ENCODE results near the gene PSMD1. TPM values are rescaled to one million over a fixed set of nuclear protein-coding genes. Genes with fewer than 3 reads are reported as not detected.
A peak's percentile ranks its signal among the peaks of the same experiment; 100 is the strongest.

Gene PSMD1
- total RNA-seq, 1 donor from 2014 or later, result 59.0 TPM

DNA sequence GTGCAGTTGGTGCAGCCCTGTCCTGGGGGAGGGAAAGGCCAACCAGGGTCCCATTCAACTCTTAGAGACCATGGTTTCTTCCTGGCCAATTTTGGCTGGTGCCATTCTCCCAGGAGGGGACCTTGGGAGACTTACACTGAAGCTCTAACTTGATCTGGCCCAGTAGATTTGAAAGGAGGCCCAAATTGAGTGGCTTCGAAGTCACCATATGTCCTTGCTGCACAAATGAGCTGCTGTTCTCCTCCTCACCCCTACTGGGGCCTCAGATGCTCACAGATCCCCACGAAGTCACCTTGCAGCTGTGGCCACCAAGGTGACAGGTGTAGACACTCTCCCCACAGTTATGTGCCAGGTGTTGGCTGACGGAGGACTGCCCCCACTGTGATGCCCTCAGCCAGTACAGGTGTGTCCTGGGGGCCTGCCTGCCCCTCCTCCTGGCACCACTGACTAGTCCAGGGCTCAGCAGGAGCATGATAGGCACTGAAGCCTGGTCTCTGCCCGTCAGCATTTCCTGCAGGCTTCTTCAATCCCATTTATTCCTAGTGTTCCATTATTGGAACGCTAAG, 24.0 kb upstream of the PSMD1 start:
- Histone ChIP-seq H3K27ac (no peak overlapping the region), H3K36me3 (no peaks in the 10 kb centered on the region), H3K27me3 (peaks cover 25% of the 10 kb centered on the region), H3K4me3 (no peak overlapping the region), H3K9me3 (no peaks in the 10 kb centered on the region), H3K4me1 (no peaks in the 10 kb centered on the region)
- intact Hi-C loops (cut with DNase I), result no loop called here
- no peak for DNase-seq
- TF ChIP-seq CTCF (IDR thresholded peaks at IDR 0.05), result no peak
- ATAC-seq, result no peak

DNA sequence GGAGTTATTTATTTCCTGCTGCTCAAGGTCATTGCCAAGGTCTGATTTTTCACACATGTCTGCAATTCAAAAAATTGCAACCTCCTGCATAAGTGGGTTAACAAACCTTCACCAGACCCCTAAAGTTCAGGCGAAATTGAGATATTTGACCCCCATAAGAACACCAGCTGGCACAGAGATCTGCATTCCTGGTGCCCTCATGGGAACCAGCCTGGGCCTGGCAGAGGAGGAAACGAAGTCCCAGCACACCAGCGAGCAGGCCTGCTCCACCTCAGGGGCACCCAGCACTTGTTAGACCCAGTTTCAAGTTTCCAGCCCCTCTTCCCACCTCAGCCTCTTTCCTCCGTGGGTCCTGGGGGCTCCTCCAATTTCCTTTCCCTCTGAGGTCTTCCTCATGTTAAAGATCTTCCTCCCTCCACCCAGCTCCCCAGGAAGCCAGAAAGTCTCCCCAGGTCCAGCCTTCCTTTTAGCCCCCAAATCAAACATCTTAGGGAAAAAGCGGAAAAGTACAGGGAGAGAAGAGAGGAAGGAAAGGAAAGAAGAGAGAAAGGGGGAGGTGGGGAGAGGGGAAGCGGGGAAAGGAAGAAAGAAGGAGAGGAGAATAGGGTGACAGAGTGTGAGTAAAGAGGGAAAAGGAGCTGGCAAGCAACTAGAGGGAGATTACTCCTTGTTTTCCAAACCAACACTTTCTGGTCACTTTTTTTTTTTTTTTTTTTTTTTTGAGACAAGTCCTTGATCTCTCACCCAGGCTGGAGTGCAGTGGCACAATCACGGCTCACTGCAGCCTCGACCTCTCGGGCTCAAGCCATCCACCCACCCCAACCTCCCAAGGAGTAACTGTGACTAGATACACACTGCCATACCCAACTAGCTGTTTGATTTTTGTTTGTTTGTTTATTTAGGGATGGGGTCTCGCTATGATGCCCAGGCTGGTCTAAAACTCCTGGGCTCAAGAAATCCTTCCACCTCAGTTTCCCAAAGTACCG, 23.2 kb upstream of the PSMD1 start:
- DNase-seq, result no peak
- TF ChIP-seq CTCF (IDR thresholded peaks at IDR 0.05), result no peak
- Histone ChIP-seq H3K9me3 (no peaks in the 10 kb centered on the region), H3K4me1 (no peaks in the 10 kb centered on the region), H3K4me3 (no peak overlapping the region), H3K27ac (no peak overlapping the region), H3K36me3 (no peaks in the 10 kb centered on the region), H3K27me3 (peaks cover 30% of the 10 kb centered on the region)
- ATAC-seq, result no peak
- intact Hi-C loops (cut with DNase I), result no loop called here

DNA sequence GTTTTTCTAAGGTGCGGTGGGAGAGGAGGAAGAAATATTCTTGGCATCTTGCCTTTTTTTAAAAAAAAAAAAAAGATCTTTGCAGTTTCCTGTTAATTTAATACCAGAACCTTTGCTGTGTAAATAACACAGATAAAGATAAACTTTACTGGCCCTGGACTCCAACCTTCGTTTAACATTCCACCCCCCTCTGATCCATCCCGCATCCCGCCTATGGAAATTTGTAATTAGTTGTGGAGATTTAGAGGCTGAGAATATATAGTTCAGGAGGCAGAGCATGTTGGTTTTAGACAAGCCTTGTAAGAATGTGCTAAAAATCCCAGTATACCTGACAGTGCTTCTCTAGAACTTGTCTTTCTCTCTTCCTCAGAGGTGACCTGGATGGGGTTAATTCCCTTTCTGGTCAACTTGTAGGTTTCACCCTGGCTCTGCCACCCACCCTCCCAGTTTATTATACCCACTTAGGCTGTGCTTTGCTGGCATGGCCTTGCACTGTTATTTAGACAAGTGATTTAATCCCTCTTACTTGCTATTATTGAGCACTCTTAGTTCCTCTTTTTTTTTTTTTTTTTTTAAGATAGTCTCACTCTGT, 22.3 kb upstream of the PSMD1 start:
- ATAC-seq, result no peak
- H3K27me3 ChIP-seq, result peaks cover 37% of the 10 kb centered on the region
- intact Hi-C loops (cut with DNase I), result no loop called here

DNA sequence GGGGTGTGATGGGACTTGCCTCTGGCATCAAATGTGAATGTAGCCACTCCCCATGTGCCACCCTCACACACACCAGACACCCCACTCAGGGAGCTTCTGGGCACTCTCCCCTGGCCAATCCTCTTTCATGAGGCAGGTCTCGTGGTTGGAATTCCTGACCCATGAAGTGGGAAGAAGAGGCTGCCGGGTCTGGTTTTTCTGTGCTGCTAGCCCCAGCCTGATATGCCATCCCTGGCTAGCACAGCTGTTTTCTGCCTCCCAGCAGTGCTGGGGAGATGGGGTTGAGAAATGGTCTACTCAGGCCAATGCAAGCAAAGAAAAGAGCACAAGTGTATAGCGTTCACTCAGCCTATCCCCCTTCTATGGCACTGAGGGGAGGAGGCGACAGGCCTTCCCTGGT, 20.5 kb upstream of the PSMD1 start:
- Histone ChIP-seq H3K27me3 (peaks cover 49% of the 10 kb centered on the region), H3K9me3 (no peaks in the 10 kb centered on the region), H3K4me3 (no peak overlapping the region), H3K36me3 (no peaks in the 10 kb centered on the region), H3K4me1 (no peaks in the 10 kb centered on the region), H3K27ac (no peak overlapping the region)
- TF ChIP-seq CTCF (IDR thresholded peaks at IDR 0.05), result no peak
- ATAC-seq, result no peak
- DNase-seq, result peak; percentile 21
- intact Hi-C loops (cut with DNase I), result no loop called here

More for the DNA sequence above, 22.3 kb upstream of the PSMD1 start:
- Histone ChIP-seq H3K9me3 (no peaks in the 10 kb centered on the region), H3K36me3 (no peaks in the 10 kb centered on the region), H3K4me1 (no peaks in the 10 kb centered on the region), H3K4me3 (no peak overlapping the region), H3K27ac (no peak overlapping the region)
- TF ChIP-seq CTCF (IDR thresholded peaks at IDR 0.05), result no peak
- no peak for DNase-seq

DNA sequence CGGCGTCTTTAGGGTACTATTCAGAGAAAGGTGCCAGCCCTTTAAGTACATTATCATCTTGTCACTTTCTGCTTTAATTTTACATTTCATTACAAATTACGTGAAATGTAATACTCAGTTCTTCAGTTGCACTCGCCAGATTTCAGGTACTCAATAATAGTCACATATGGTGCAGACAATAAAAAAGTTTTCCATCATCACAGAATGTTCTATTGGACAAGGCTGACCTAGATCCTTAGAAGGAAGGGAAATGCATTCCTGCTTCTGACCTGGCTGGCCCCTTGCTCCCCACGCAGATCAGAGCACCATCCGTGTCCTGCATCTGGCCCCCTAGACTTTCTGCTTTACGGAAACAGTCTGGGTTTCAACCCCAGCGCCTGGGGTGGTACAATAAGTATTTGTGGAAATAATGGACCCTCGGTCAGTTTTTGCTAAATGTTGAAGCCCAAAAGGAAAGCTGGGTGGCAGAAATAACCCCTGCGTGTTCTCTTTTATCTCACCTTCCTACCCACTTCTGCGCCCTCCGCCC, 20.0 kb upstream of the PSMD1 start:
- ATAC-seq (no peak), DNase-seq (peak; percentile 8)
- no peaks in the 10 kb centered on the region for H3K36me3 ChIP-seq
- intact Hi-C loops (cut with DNase I), result no loop called here
- H3K27ac ChIP-seq, result no peak overlapping the region
- no peaks in the 10 kb centered on the region for H3K9me3 ChIP-seq
- H3K4me1 ChIP-seq, result no peaks in the 10 kb centered on the region
- peaks cover 54% of the 10 kb centered on the region for H3K27me3 ChIP-seq
- no peak for TF ChIP-seq CTCF (IDR thresholded peaks at IDR 0.05)
- no peak overlapping the region for H3K4me3 ChIP-seq

Data from upper lobe of right lung (tissue), 1 donor.